Measurements from ENCODE around the gene ADGRB2. TPM values are rescaled to one million over a fixed set of nuclear protein-coding genes. Genes with fewer than 3 reads are reported as not detected.
A peak's percentile ranks its signal among the peaks of the same experiment; 100 is the strongest.

ADGRB2 gene
- total RNA-seq, 1 experiment from 2014 or later, result 2.9 TPM

DNA sequence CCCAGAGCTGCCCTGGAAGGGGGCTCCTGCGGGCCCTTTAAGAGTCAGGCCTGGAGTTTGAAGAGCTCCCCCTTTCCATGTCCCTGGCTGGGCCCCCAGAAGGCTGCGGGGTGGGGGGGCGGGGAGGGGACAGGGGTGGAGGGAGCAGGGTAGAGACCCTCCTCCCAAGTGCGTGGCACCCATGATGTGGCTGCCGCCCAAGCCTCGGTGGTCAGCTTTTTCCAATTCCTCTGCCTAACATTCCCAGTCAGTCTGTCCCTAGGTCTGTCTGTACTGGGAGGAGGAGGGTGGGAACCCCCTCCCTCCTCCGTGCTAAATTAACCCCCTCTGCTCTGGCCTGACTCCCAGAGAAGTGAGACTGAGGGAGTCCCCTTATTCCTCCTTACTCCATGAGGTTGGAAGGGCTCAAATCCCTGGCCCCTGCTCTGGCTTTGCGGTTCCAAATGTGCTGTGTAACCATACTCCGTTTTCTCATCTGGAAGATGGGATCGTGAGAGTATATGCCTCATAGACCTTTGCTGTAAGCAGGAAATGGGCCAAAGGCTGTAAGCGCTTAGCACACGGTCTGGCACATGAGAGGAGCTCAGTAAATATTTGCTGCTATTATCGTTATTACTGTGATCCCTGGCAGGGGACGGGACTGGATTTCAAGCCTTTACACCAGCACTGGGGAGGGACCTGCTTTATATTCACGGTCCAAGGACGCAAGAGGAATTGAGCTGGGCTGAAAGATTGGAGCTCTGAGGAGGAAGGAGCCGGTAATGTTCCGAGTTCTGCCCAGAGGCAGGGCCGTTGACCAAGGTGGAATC lies 59.7 kb downstream of the ADGRB2 start:
- Mint-ChIP-seq H3K36me3 (ENCODE audit: insufficient read depth, unreplicated experiment) (peaks cover 5% of the 10 kb centered on the region), H3K27me3 (ENCODE audit: unreplicated experiment) (peaks cover 36% of the 10 kb centered on the region), H3K4me1 (ENCODE audit: low read depth, unreplicated experiment) (peaks cover 45% of the 10 kb centered on the region), H3K4me3 (ENCODE audit: low read depth, unreplicated experiment) (peak overlapping the region; percentile 38), H3K9me3 (ENCODE audit: low read depth, unreplicated experiment) (no peaks in the 10 kb centered on the region), H3K27ac (ENCODE audit: unreplicated experiment) (no peak overlapping the region)
- CTCF ChIA-PET, result interaction anchor here (0.6 to 1.0 kb wide), 3 partner anchors 38 to 65 kb away, joined by 3 read pairs; no protein-coding TSS in a partner anchor
- intact Hi-C loops (cut with micrococcal nuclease; ENCODE audit: unreplicated experiment), result no loop called here
- no TSS peak for BruUV-seq (replicated peaks)
- TF ChIP-seq CTCF (IDR thresholded peaks at IDR 0.05; ENCODE audit: unreplicated experiment), result no peak
- DNase-seq, result no peak

- Mint-ChIP-seq H3K4me1 (ENCODE audit: low read depth, unreplicated experiment) (peaks cover 46% of the 10 kb centered on the region), H3K36me3 (ENCODE audit: insufficient read depth, unreplicated experiment) (peaks cover 5% of the 10 kb centered on the region), H3K27ac (ENCODE audit: unreplicated experiment) (no peak within 1 kb of the TSS), H3K9me3 (ENCODE audit: low read depth, unreplicated experiment) (no peaks in the 10 kb centered on the region), H3K27me3 (ENCODE audit: unreplicated experiment) (peaks cover 28% of the 10 kb centered on the region), H3K4me3 (ENCODE audit: low read depth, unreplicated experiment) (peak within 1 kb of the TSS; percentile 38)
- TF ChIP-seq CTCF (IDR thresholded peaks at IDR 0.05; ENCODE audit: unreplicated experiment), result no peak
- CTCF ChIA-PET, result interaction anchor here (0.6 to 0.7 kb wide), 3 partner anchors 37 to 64 kb away, joined by 3 to 4 read pairs (median 3); no protein-coding TSS in a partner anchor
- no TSS peak for BruUV-seq (replicated peaks)
- no peak for DNase-seq
- intact Hi-C loops (cut with micrococcal nuclease; ENCODE audit: unreplicated experiment), result no loop called here
These were observed 60.5 kb downstream of the ADGRB2 start, which contains the start of gene COL16A1 for GRCh38 chr1:31703431-31704270. COL16A1 (minus strand) TSS chr1:31704017; CDS start chr1:31702193, 1,824 bp downstream.

GRCh38 chr1:31702836-31703404 lies 61.2 kb downstream of the ADGRB2 start:
- no TSS peak for BruUV-seq (replicated peaks)
- no peak overlapping the region for H3K4me3 Mint-ChIP-seq (ENCODE audit: low read depth, unreplicated experiment)
- CTCF ChIA-PET, result interaction anchor here (0.7 kb wide), 1 partner anchor 50 kb away, joined by 3 read pairs; no protein-coding TSS in a partner anchor
- peaks cover 38% of the 10 kb centered on the region for H3K4me1 Mint-ChIP-seq (ENCODE audit: low read depth, unreplicated experiment)
- TF ChIP-seq CTCF (IDR thresholded peaks at IDR 0.05; ENCODE audit: unreplicated experiment), result no peak
- no peaks in the 10 kb centered on the region for H3K9me3 Mint-ChIP-seq (ENCODE audit: low read depth, unreplicated experiment)
- intact Hi-C loops (cut with micrococcal nuclease; ENCODE audit: unreplicated experiment), result no loop called here
- peaks cover 5% of the 10 kb centered on the region for H3K36me3 Mint-ChIP-seq (ENCODE audit: insufficient read depth, unreplicated experiment)
- DNase-seq, result no peak
- peaks cover 23% of the 10 kb centered on the region for H3K27me3 Mint-ChIP-seq (ENCODE audit: unreplicated experiment)
- H3K27ac Mint-ChIP-seq (ENCODE audit: unreplicated experiment), result no peak overlapping the region

- Mint-ChIP-seq H3K36me3 (ENCODE audit: insufficient read depth, unreplicated experiment) (peaks cover 5% of the 10 kb centered on the region), H3K27ac (ENCODE audit: unreplicated experiment) (peak overlapping the region; percentile 62), H3K4me1 (ENCODE audit: low read depth, unreplicated experiment) (peaks cover 30% of the 10 kb centered on the region), H3K9me3 (ENCODE audit: low read depth, unreplicated experiment) (no peaks in the 10 kb centered on the region), H3K27me3 (ENCODE audit: unreplicated experiment) (peaks cover 27% of the 10 kb centered on the region), H3K4me3 (ENCODE audit: low read depth, unreplicated experiment) (no peak overlapping the region)
- no TSS peak for BruUV-seq (replicated peaks)
- DNase-seq, result peak; percentile 84
- intact Hi-C loops (cut with micrococcal nuclease; ENCODE audit: unreplicated experiment), result no loop called here
- CTCF ChIA-PET, result interaction anchor here (0.5 to 1.4 kb wide), 4 partner anchors 11 to 64 kb away, joined by 3 to 9 read pairs (median 4); partner anchors contain the start of gene PEF1
- TF ChIP-seq CTCF (IDR thresholded peaks at IDR 0.05; ENCODE audit: unreplicated experiment), result no peak
These were observed 62.9 kb downstream of the ADGRB2 start for GRCh38 chr1:31701091-31701736.
